Measurements from ENCODE around the gene CFP.
A peak's percentile ranks its signal among the peaks of the same experiment; 100 is the strongest.

DNA sequence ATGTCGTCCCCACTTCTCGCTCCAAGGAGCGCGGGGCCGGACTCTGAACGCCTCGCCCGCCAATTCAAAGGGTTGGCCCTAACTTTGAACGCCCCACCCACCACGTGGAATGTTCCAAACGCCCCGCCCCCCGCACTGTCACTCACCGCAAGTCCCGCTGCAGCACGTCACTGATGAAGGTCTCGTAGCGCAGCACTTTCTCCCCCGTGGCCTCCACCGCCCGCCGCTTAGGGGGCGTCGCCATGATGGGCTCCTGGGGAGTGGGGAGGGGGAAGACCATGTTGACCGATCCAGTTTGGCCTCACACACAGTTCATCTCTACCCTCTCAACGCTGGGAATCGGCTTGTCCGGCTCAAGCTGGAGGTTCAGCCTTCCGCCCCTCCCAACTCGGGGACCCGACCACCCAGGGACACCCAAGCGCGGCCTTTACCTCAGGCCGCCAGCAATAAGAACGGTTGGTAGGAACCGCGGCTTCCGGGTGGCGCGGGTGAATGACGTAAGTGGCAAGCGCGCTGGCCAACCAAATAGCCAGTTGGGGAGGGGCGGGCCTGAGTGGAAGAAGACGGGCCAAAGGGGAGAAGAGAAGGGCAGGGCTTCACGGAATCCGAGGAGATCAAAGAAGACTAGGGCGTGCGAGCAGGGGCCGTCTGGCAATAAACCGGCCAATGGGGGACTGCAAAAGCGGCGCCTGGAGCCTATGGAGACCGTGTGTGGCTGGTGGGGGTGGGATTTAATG, 29.1 kb upstream of the CFP start, which contains the start of gene UXT:
- TF ChIP-seq, protein P1, sequence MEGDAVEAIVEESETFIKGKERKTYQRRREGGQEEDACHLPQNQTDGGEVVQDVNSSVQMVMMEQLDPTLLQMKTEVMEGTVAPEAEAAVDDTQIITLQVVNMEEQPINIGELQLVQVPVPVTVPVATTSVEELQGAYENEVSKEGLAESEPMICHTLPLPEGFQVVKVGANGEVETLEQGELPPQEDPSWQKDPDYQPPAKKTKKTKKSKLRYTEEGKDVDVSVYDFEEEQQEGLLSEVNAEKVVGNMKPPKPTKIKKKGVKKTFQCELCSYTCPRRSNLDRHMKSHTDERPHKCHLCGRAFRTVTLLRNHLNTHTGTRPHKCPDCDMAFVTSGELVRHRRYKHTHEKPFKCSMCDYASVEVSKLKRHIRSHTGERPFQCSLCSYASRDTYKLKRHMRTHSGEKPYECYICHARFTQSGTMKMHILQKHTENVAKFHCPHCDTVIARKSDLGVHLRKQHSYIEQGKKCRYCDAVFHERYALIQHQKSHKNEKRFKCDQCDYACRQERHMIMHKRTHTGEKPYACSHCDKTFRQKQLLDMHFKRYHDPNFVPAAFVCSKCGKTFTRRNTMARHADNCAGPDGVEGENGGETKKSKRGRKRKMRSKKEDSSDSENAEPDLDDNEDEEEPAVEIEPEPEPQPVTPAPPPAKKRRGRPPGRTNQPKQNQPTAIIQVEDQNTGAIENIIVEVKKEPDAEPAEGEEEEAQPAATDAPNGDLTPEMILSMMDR (IDR thresholded peaks at IDR 0.05), result no peak
- TF ChIP-seq EP300 (IDR thresholded peaks at IDR 0.05), result peak; percentile 7
